ENCODE data around the gene SEPHS1. TPM values are rescaled to one million over a fixed set of nuclear protein-coding genes. Genes with fewer than 3 reads are reported as not detected.

SEPHS1 gene
- total and polyA plus RNA-seq, 2 of the 8 experiments (the other 6 are each of a cell fraction or from before 2014, with no cell fraction given) = 270 to 683 TPM

GRCh38 chr10:13270877-13271551 lies 77.1 kb downstream of the SEPHS1 start (continued):
- TF ChIP-seq PHF8 (conservative IDR thresholded peaks at IDR 0.05; ENCODE audit: low read depth, low read length) = no peak
- no peak for TF ChIP-seq CHD7 (IDR thresholded peaks at IDR 0.05; ENCODE audit: insufficient replicate concordance, low read length)
- TF ChIP-seq SRF (IDR thresholded peaks at IDR 0.05; ENCODE audit: low read depth, low read length) = no peak
- no peak for TF ChIP-seq NRF1 (IDR thresholded peaks at IDR 0.05; ENCODE audit: low read depth, low read length)
- no peak for TF ChIP-seq CTCF (IDR thresholded peaks at IDR 0.05; ENCODE audit: control extremely low read depth in 1 of 3, insufficient read depth in 1 of 3, low read depth in 1 of 3, low read length in 3 of 3)
- TF ChIP-seq BACH1 (IDR thresholded peaks at IDR 0.05; ENCODE audit: low read length) = no peak
- TF ChIP-seq BCL11A (IDR thresholded peaks at IDR 0.05; ENCODE audit: low read depth in 2 of 2, low read length in 2 of 2) = no peak
- no peak for TF ChIP-seq POU5F1 (IDR thresholded peaks at IDR 0.05; ENCODE audit: low read depth, low read length)

Measured in H1 (cell line).